Lung (tissue), 12 donors: ENCODE data around the gene CBS. TPM values are rescaled to one million over a fixed set of nuclear protein-coding genes. Genes with fewer than 3 reads are reported as not detected.
"Not testable (repeated sequence)": the region's sequence is repeated elsewhere in the genome, so short reads cannot be mapped to it uniquely, and the experiment has no call there.

Experiments
- ATAC-seq: fragments of 200-7000 bp; cut with Tn5 transposase; one replicate; pipeline ENCODE4 v1.9.1; 2020; ENCODE audit warnings: moderate number of reproducible peaks; ENCODE audit not compliant: insufficient read depth, low FRiP score
- DNase-seq, 3 donors: peaks; one replicate each; pipeline ENCODE4 v3.0.0-alpha.2; 2013 to 2017
- H3K27ac ChIP-seq, 2 donors: one replicate each; pipeline ENCODE4 v1.5.1; 2013; ENCODE audit warnings: mild to moderate bottlenecking in 2 of 2, moderate library complexity in 2 of 2, control low read depth in 1 of 2, inconsistent platforms in 1 of 2, low read depth in 1 of 2, low read length in 1 of 2
- H3K27me3 ChIP-seq, 3 donors: one replicate each; pipeline ENCODE4 v1.5.1; 2013; ENCODE audit warnings: low read length in 2 of 3; ENCODE audit not compliant: control insufficient read depth in 3 of 3, insufficient read depth in 3 of 3
- H3K36me3 ChIP-seq, 4 donors: one replicate each; pipeline ENCODE4 v1.5.1; 2013; ENCODE audit warnings: low read length in 4 of 4, mild to moderate bottlenecking in 1 of 4, moderate library complexity in 1 of 4; ENCODE audit not compliant: control insufficient read depth in 4 of 4, insufficient read depth in 4 of 4
- H3K4me1 ChIP-seq, 5 donors: one replicate each; pipeline ENCODE4 v1.5.1; 2013; ENCODE audit warnings: low read length in 5 of 5, mild to moderate bottlenecking in 2 of 5, moderate library complexity in 1 of 5; ENCODE audit not compliant: control insufficient read depth in 5 of 5, insufficient read depth in 5 of 5
- H3K4me3 ChIP-seq: one replicate; pipeline ENCODE4 v1.5.1; 2013; ENCODE audit warnings: mild to moderate bottlenecking, control low read depth, moderate library complexity
- H3K9ac ChIP-seq, 2 donors: one replicate each; pipeline ENCODE4 v1.5.1; 2013; ENCODE audit warnings: low read length in 2 of 2, control low read depth in 1 of 2; ENCODE audit not compliant: insufficient read depth in 1 of 2
- H3K9me3 ChIP-seq, 4 donors: one replicate each; pipeline ENCODE4 v1.5.1; 2013; ENCODE audit warnings: low read length in 3 of 4, mild to moderate bottlenecking in 1 of 4, moderate library complexity in 1 of 4; ENCODE audit not compliant: control insufficient read depth in 4 of 4, insufficient read depth in 3 of 4
- WGBS, 2 donors: extraction: QIAGEN DNeasy Blood & Tissue Kit; methylation state at CpG; one replicate each; pipeline ENCODE4 v1.1.7; 2013; 5-methylcytosine and 5-hydroxymethylcytosine counted together
- polyA plus RNA-seq, 2 donors: library from polyadenylated mRNA; stranded (reverse); fragments of 200-250 nt; gene quantifications; one replicate each; pipeline ENCODE4 v1.2.1, GENCODE V29; 2013
- total RNA-seq, 2 donors: library from RNA; depleted of rRNA in 1 of 2; stranded (reverse); fragments of >200 nt in 1 of 2; gene quantifications; one replicate each; pipeline ENCODE4 v1.2.1, GENCODE V29; 2014 to 2021
- TF ChIP-seq, protein P1 (sequence below): IDR thresholded peaks from 2 replicates; pipeline ENCODE4 v1.5.1; 2012; ENCODE audit warnings: mild to moderate bottlenecking; ENCODE audit errors: control extremely low read depth, extremely low read depth
- donor health status: control.
- donor health status: control.
- donor health status: Bipolar disorder and iron deficiency.
- donor health status: healthy.
- donor health status: DM: yes; HTN: yes; CAD: no.

Gene CBS
- total and polyA plus RNA-seq, 4 donors: 3.6 to 47.7 (median 27.5) TPM

DNA sequence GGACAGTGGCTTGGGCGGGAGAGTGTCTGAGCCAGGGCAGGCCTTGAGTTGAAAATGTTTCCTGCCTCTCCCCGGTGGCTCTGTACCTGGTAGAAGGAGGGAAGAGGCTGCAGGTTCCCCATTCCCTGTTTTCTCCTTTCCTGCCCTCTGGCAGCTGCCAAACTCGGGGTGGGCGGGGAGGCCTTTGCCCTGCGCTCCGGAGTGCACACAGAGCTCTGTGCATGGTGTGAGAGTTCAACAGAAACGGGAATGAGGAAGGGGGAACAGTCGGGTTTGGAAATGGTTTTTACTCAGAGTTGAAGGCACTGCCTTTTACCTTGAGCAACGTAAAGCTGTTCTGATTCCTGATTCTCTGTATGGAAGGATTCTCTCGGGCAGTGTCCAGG is 37.0 kb downstream of the CBS start:
- H3K27ac ChIP-seq, DNase-seq, H3K9ac ChIP-seq, H3K4me3 ChIP-seq, H3K9me3 ChIP-seq, ATAC-seq, H3K36me3 ChIP-seq, H3K27me3 ChIP-seq, H3K4me1 ChIP-seq: not testable (repeated sequence)
- WGBS, 2 donors: 84 to 100% methylated on average over 1 to 8 of the region's 10 CpGs

DNA sequence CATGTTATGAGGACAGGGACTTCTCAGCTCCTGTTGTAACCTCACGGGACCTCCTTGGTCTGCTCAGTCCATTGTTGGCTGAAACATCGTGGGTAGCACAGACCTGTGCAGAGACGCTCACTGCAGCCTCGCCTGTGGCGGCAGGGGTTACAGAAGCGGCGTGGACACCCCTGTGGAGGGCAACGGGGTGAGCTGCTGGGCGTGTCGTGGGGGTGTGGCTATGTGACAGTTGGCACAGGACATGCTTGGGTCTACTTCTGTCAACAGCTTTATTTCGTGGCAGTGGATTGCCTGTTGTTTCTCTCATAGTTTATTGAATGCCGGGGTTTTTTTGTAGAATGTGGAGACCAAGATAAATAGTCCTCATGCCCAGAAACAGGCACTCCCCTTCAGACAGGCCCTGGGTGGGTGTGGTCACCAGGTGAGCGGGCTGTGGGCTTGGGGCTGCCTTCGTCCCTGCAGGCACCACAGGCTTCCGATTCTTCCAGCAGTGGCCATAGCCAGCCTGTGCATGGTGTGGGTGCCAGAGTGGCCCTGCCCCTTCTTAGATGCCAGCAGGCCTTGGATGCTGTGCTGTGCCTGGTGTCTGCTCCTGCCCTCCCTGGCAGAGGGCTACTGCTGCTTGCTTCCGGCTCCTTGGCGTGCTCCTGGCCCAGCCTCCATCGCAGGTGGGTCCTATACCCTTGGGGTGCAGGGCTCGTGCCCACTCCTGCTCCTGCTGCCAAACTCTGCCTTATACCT is 37.5 kb downstream of the CBS start:
- not testable (repeated sequence) for H3K36me3 ChIP-seq, H3K27ac ChIP-seq, DNase-seq, H3K4me1 ChIP-seq, H3K9me3 ChIP-seq, H3K9ac ChIP-seq, H3K27me3 ChIP-seq, ATAC-seq, H3K4me3 ChIP-seq
- WGBS, 2 donors: 82 to 90% methylated on average over 9 to 18 of the region's 19 CpGs

DNA sequence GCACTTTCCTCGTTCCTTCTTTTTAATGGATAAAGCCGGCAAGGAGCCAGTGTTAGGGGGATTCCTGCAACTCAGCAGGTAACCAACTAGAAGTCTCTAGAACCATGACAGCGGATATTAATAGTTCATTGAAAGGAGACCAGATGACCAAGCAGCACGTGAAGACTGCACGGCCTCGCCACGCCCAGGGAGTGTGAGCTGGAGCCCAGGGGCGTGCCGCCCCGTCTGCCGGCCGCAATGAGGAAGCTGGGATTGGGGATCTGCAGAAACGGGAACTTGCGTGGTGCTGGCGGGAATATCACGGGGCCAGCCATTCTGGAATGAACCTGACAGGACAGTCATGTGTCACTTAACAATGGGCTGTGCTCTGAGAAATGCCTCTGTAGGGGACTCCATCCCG is 38.7 kb downstream of the CBS start:
- H3K27me3 ChIP-seq, H3K4me1 ChIP-seq, H3K36me3 ChIP-seq, H3K27ac ChIP-seq, H3K9me3 ChIP-seq, H3K4me3 ChIP-seq, H3K9ac ChIP-seq, DNase-seq: not testable (repeated sequence)
- peak; percentile 54 for ATAC-seq
- 66% methylated on average over 10 of the region's 17 CpGs; no CpG with 5 or more reads in 1 of the 2 donors for WGBS, 2 donors

DNA sequence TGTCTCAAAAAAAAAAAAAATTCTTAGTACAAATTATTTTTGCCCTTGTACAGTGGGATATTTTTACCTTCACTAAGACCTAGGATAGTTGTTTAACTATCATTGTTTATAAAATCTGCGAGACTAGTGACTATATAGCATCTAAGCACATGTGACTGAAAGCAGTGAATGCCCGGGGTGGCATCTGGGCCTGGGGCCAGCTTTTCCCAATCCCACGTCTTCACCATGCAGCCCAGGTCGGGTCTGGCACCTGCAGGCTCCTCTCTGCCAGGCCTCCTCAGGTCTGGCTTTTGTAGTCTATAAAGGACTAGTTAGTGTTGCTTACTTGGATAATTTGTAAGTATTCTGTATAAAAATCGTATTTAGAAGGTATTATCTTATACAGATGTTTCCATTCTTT is 40.8 kb downstream of the CBS start:
- WGBS, 2 donors: 87 to 92% methylated on average over 5 of the region's 5 CpGs
- Histone ChIP-seq H3K9me3 (no peaks in the 10 kb centered on the region), H3K9ac (no peak overlapping the region), H3K4me1 (no peaks in the 10 kb centered on the region), H3K36me3 (peaks cover 3 to 23% (median 14%) of the 10 kb centered on the region in 4 donors), H3K27me3 (no peaks in the 10 kb centered on the region), H3K4me3 (no peak overlapping the region), H3K27ac (no peak overlapping the region)
- DNase-seq (no peak), ATAC-seq (no peak)
- TF ChIP-seq, protein P1, sequence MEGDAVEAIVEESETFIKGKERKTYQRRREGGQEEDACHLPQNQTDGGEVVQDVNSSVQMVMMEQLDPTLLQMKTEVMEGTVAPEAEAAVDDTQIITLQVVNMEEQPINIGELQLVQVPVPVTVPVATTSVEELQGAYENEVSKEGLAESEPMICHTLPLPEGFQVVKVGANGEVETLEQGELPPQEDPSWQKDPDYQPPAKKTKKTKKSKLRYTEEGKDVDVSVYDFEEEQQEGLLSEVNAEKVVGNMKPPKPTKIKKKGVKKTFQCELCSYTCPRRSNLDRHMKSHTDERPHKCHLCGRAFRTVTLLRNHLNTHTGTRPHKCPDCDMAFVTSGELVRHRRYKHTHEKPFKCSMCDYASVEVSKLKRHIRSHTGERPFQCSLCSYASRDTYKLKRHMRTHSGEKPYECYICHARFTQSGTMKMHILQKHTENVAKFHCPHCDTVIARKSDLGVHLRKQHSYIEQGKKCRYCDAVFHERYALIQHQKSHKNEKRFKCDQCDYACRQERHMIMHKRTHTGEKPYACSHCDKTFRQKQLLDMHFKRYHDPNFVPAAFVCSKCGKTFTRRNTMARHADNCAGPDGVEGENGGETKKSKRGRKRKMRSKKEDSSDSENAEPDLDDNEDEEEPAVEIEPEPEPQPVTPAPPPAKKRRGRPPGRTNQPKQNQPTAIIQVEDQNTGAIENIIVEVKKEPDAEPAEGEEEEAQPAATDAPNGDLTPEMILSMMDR: no peak

- 90 to 93% methylated on average over 1 of the region's 1 CpG for WGBS, 2 donors
- Histone ChIP-seq H3K27me3 (no peaks in the 10 kb centered on the region), H3K4me1 (no peaks in the 10 kb centered on the region), H3K27ac (no peak overlapping the region), H3K9ac (no peak overlapping the region), H3K9me3 (no peaks in the 10 kb centered on the region), H3K4me3 (no peak overlapping the region), H3K36me3 (peaks cover 6 to 23% (median 16%) of the 10 kb centered on the region in 4 donors)
- ATAC-seq (no peak), DNase-seq (no peak)
- TF ChIP-seq, protein P1: no peak
Measured at GRCh38 chr21:43034101-43034500, 41.5 kb downstream of the CBS start.
